Measurements from ENCODE around the gene DAB1.

DNA sequence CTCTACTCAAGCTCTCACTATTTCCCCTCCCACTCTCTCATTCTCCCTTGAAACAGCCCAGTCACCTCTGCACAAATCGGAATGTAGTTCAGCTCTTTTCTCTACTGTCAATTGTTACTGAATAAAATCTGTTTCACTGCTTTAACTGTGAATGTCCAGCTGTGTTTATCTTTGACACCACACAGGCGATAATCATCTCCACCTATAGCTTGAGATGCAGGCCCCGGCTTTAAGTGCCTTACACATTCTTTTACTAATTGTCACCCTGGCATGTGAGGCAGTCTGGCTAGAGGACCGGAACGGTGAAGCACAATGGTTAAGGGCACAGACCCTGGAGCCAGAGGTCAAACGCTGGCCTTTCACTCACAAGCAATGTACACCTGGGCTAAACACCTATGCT is 335.2 kb downstream of the DAB1 start:
- TF ChIP-seq CTCF (IDR thresholded peaks at IDR 0.05; ENCODE audit: low read length) (no peak), EZH2 (IDR thresholded peaks at IDR 0.05; ENCODE audit: borderline replicate concordance, low read length) (no peak)

Measured in OCI-LY1 (cell line).